Measurements from ENCODE around the gene TTBK2. TPM values are rescaled to one million over a fixed set of nuclear protein-coding genes. Genes with fewer than 3 reads are reported as not detected.
"Not testable (repeated sequence)": the region's sequence is repeated elsewhere in the genome, so short reads cannot be mapped to it uniquely, and the experiment has no call there.

TTBK2 gene
- total RNA-seq, 2 experiments from 2014 or later: 12.1 to 12.3 TPM

GRCh38 chr15:42921342-42921731 lies 759 bp upstream of the TTBK2 start:
- POLR2A ChIA-PET: no interaction called here
- peak overlapping the region; percentile 97 for H3K4me3 Mint-ChIP-seq
- H3K27me3 Mint-ChIP-seq: no peaks in the 10 kb centered on the region
- CTCF ChIA-PET: interaction anchor here (1.0 kb wide), 1 partner anchor 347 kb away, joined by 3 read pairs; no protein-coding TSS in a partner anchor
- H3K27ac Mint-ChIP-seq: peak overlapping the region; percentile 91
- peaks cover 2% of the 10 kb centered on the region for H3K36me3 Mint-ChIP-seq (ENCODE audit: low read depth)
- no peaks in the 10 kb centered on the region for H3K9me3 Mint-ChIP-seq
- DNase-seq: peak; percentile 65
- H3K4me1 Mint-ChIP-seq: peaks cover 30% of the 10 kb centered on the region

- Mint-ChIP-seq H3K27me3 (no peaks in the 10 kb centered on the region), H3K4me3 (peak overlapping the region; percentile 97), H3K4me1 (peaks cover 38% of the 10 kb centered on the region), H3K36me3 (ENCODE audit: low read depth) (peaks cover 2% of the 10 kb centered on the region), H3K9me3 (no peaks in the 10 kb centered on the region), H3K27ac (peak overlapping the region; percentile 89)
- peak; percentile 46 for DNase-seq
- CTCF ChIA-PET: interaction anchor here (0.6 kb wide), 2 partner anchors 29 to 300 kb away, joined by 3 read pairs; no protein-coding TSS in a partner anchor
- POLR2A ChIA-PET: no interaction called here
Measured at GRCh38 chr15:42919799-42920518, 619 bp downstream of the TTBK2 start.

- ChIA-PET POLR2A (no interaction called here), CTCF (interaction anchor here (1.6 kb wide), 1 partner anchor 162 kb away, joined by 3 read pairs; no protein-coding TSS in a partner anchor)
- DNase-seq: no peak
- Mint-ChIP-seq H3K27me3 (no peaks in the 10 kb centered on the region), H3K4me1 (peaks cover 41% of the 10 kb centered on the region), H3K36me3 (ENCODE audit: low read depth) (peaks cover 2% of the 10 kb centered on the region), H3K9me3 (no peaks in the 10 kb centered on the region), H3K27ac (peak overlapping the region; percentile 89), H3K4me3 (peak overlapping the region; percentile 97)
Measured at GRCh38 chr15:42919308-42919707, 1.3 kb downstream of the TTBK2 start.

GRCh38 chr15:42918047-42918446 lies 2.5 kb downstream of the TTBK2 start:
- Mint-ChIP-seq H3K4me1 (peaks cover 41% of the 10 kb centered on the region), H3K4me3 (no peak overlapping the region), H3K27me3 (no peaks in the 10 kb centered on the region), H3K9me3 (no peaks in the 10 kb centered on the region), H3K36me3 (ENCODE audit: low read depth) (peaks cover 2% of the 10 kb centered on the region), H3K27ac (no peak overlapping the region)
- CTCF ChIA-PET: interaction anchor here (0.6 to 1.6 kb wide), 3 partner anchors 13 to 161 kb away, joined by 3 to 7 read pairs (median 3); no protein-coding TSS in a partner anchor
- DNase-seq: no peak
- POLR2A ChIA-PET: no interaction called here

- H3K9me3 Mint-ChIP-seq: no peaks in the 10 kb centered on the region
- H3K4me1 Mint-ChIP-seq: peaks cover 31% of the 10 kb centered on the region
- H3K27ac Mint-ChIP-seq: no peak overlapping the region
- ChIA-PET CTCF (no interaction called here), POLR2A (no interaction called here)
- peaks cover 2% of the 10 kb centered on the region for H3K36me3 Mint-ChIP-seq (ENCODE audit: low read depth)
- DNase-seq: no peak
- no peaks in the 10 kb centered on the region for H3K27me3 Mint-ChIP-seq
- no peak overlapping the region for H3K4me3 Mint-ChIP-seq
Measured at GRCh38 chr15:42915654-42916315, 4.8 kb downstream of the TTBK2 start.

GRCh38 chr15:42914728-42915497 lies 5.7 kb downstream of the TTBK2 start:
- no peak overlapping the region for H3K27ac Mint-ChIP-seq
- H3K36me3 Mint-ChIP-seq (ENCODE audit: low read depth): peaks cover 1% of the 10 kb centered on the region
- peaks cover 29% of the 10 kb centered on the region for H3K4me1 Mint-ChIP-seq
- DNase-seq: no peak
- CTCF ChIA-PET: no interaction called here
- POLR2A ChIA-PET: no interaction called here
- H3K9me3 Mint-ChIP-seq: no peaks in the 10 kb centered on the region
- H3K27me3 Mint-ChIP-seq: no peaks in the 10 kb centered on the region
- H3K4me3 Mint-ChIP-seq: no peak overlapping the region

- DNase-seq: no peak
- Mint-ChIP-seq H3K27me3 (no peaks in the 10 kb centered on the region), H3K9me3 (no peaks in the 10 kb centered on the region), H3K36me3 (ENCODE audit: low read depth) (peaks cover 5% of the 10 kb centered on the region), H3K4me1 (peaks cover 9% of the 10 kb centered on the region), H3K4me3 (no peak overlapping the region), H3K27ac (no peak overlapping the region)
- POLR2A ChIA-PET: no interaction called here
- CTCF ChIA-PET: interaction anchor here (0.9 kb wide), 1 partner anchor 13 kb away, joined by 3 read pairs; no protein-coding TSS in a partner anchor
Measured at GRCh38 chr15:42911058-42911592, 9.5 kb downstream of the TTBK2 start.

GRCh38 chr15:42908538-42908937 lies 12.0 kb downstream of the TTBK2 start:
- DNase-seq: no peak
- H3K27me3 Mint-ChIP-seq: no peaks in the 10 kb centered on the region
- POLR2A ChIA-PET: no interaction called here
- H3K9me3 Mint-ChIP-seq: no peaks in the 10 kb centered on the region
- peaks cover 5% of the 10 kb centered on the region for H3K36me3 Mint-ChIP-seq (ENCODE audit: low read depth)
- no peak overlapping the region for H3K4me3 Mint-ChIP-seq
- CTCF ChIA-PET: no interaction called here
- no peaks in the 10 kb centered on the region for H3K4me1 Mint-ChIP-seq
- H3K27ac Mint-ChIP-seq: no peak overlapping the region

- Mint-ChIP-seq H3K4me3 (no peak overlapping the region), H3K27me3 (no peaks in the 10 kb centered on the region), H3K27ac (no peak overlapping the region), H3K9me3 (no peaks in the 10 kb centered on the region), H3K4me1 (no peaks in the 10 kb centered on the region), H3K36me3 (ENCODE audit: low read depth) (peaks cover 5% of the 10 kb centered on the region)
- ChIA-PET CTCF (interaction anchor here (1.3 kb wide), 1 partner anchor 9 kb away, joined by 3 read pairs; no protein-coding TSS in a partner anchor), POLR2A (no interaction called here)
- no peak for DNase-seq
Measured at GRCh38 chr15:42903388-42904324, 16.9 kb downstream of the TTBK2 start.

- H3K27ac Mint-ChIP-seq; H3K4me3 Mint-ChIP-seq; H3K27me3 Mint-ChIP-seq; POLR2A ChIA-PET; H3K9me3 Mint-ChIP-seq; H3K36me3 Mint-ChIP-seq (ENCODE audit: low read depth); H3K4me1 Mint-ChIP-seq; DNase-seq; CTCF ChIA-PET: not testable (repeated sequence)
Measured at GRCh38 chr15:42893911-42894310, 26.7 kb downstream of the TTBK2 start.

GRCh38 chr15:42891569-42891968 lies 29.0 kb downstream of the TTBK2 start:
- CTCF ChIA-PET: interaction anchor here (0.6 to 0.7 kb wide), 4 partner anchors 29 to 623 kb away, joined by 3 to 4 read pairs (median 3); no protein-coding TSS in a partner anchor
- POLR2A ChIA-PET: no interaction called here
- Mint-ChIP-seq H3K4me3 (no peak overlapping the region), H3K27ac (no peak overlapping the region), H3K36me3 (ENCODE audit: low read depth) (peaks cover 9% of the 10 kb centered on the region), H3K4me1 (no peaks in the 10 kb centered on the region), H3K27me3 (no peaks in the 10 kb centered on the region), H3K9me3 (peaks cover 6% of the 10 kb centered on the region)
- DNase-seq: no peak

All from activated CD4-positive, alpha-beta T cell treated with anti-CD3 and anti-CD28 coated beads, Interleukin-2, amount 10 ng/mL, durations not matched to agents 7 days and 5 days (primary cell).